Measurements from ENCODE around the gene ADAM22.

Gene ADAM22

DNA sequence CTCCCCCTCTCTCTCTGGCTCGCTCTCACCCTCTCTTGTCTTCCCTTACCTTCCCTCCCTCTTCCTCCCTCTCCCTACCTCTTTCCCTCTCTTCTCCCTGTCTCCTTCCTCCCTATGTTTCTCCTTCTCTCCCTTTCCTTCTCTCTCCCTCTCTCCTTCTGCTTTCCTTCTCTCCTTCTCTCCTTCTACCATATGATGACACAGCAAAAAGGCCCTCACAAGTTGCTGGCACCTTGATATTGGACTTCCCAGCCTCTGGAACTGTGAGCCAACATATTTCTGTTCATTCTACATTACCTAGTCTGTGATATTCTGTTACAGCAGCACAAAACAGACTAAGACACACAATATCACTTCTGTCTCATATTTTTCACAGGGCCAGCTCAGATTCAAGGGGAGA is 135.0 kb downstream of the ADAM22 start:
- TF ChIP-seq PRDM1 (tag by site-specific recombination; IDR thresholded peaks at IDR 0.05) (0 out of 2 replicates have a peak, but pooled peaks have one; percentile 26), SP2 (tag by site-specific recombination; IDR thresholded peaks at IDR 0.05) (no peak)
- ChIA-PET CTCF (interaction anchor here (0.7 kb wide), 1 partner anchor 149 kb away, joined by 3 read pairs; no protein-coding TSS in a partner anchor), POLR2A (no interaction called here)
- no peaks in the 10 kb centered on the region for H3K9me3 ChIP-seq (ENCODE audit: control insufficient read depth, insufficient read depth, low read depth, low read length)
- H3K36me3 ChIP-seq (ENCODE audit: control insufficient read depth in 2 of 2, insufficient read depth in 1 of 2, low read length in 2 of 2): no peaks in the 10 kb centered on the region
- H3K4me1 ChIP-seq (ENCODE audit: control insufficient read depth, insufficient read depth, low read length): peaks cover 15% of the 10 kb centered on the region; the same call in 1 of the 2 replicates
- H3K4me3 ChIP-seq (ENCODE audit: low read depth, low read length): no peak overlapping the region
- no peak overlapping the region for H3K27ac ChIP-seq (ENCODE audit: extremely low read depth, low read depth, low read length)

DNA sequence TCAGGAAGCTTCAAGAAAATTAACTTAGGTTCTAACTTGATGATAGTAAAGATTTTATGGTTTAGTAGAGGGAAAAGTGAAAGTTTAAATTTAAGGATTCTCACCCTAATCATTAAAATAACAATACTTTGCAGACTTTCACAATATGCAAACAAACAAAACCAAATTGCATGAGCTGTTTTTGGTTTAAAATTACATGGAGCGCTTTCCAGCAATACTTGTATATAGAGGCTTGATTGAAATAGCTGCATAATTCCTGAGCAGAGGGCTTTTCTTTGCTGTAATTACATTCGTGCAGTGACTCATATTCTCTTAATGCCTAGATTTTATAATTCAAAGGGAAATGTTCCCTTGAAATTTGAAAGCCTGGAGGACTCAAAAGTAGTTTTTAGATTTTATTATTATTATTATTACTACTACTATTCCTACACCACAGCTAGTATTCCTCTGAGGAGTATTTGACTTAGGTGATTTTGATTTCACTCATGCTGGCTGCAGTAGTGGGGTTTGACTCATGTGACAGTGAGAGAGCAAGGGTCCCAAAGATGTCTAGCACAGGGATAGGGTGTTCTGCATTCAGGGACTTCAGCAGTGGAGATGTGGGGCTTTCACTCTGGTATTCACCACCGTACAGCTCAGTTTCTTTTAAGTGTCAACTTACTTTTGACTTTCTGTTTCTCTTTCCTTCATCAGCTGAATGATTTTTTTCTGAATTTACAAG is 138.1 kb downstream of the ADAM22 start:
- ChIA-PET POLR2A (interaction anchor here (0.6 kb wide), 1 partner anchor 25 kb away, joined by 3 read pairs; no protein-coding TSS in a partner anchor), CTCF (interaction anchor here (1.1 kb wide), 1 partner anchor 185 kb away, joined by 4 read pairs; no protein-coding TSS in a partner anchor)
- Histone ChIP-seq H3K4me1 (ENCODE audit: control insufficient read depth, insufficient read depth, low read length) (peaks cover 15% of the 10 kb centered on the region; the same call in 1 of the 2 replicates), H3K36me3 (ENCODE audit: control insufficient read depth in 2 of 2, insufficient read depth in 1 of 2, low read length in 2 of 2) (no peaks in the 10 kb centered on the region), H3K27ac (ENCODE audit: extremely low read depth, low read depth, low read length) (no peak overlapping the region), H3K9me3 (ENCODE audit: control insufficient read depth, insufficient read depth, low read depth, low read length) (no peaks in the 10 kb centered on the region), H3K4me3 (ENCODE audit: low read depth, low read length) (no peak overlapping the region)
- TF ChIP-seq ZXDB (tag by site-specific recombination; IDR thresholded peaks at IDR 0.05) (no peak), ZBTB48 (tag by site-specific recombination; IDR thresholded peaks at IDR 0.05) (no peak), ZNF202 (tag by site-specific recombination; IDR thresholded peaks at IDR 0.05; ENCODE audit: borderline replicate concordance) (no peak), HOXC10 (CRISPR knock-in tag; IDR thresholded peaks at IDR 0.05) (no peak), ZNF433 (tag by site-specific recombination; IDR thresholded peaks at IDR 0.05; ENCODE audit: low read depth) (no peak), ZNF776 (tag by site-specific recombination; IDR thresholded peaks at IDR 0.05; ENCODE audit: borderline replicate concordance) (no peak), ZNF768 (tag by site-specific recombination; IDR thresholded peaks at IDR 0.05) (no peak), ZNF138 (tag by site-specific recombination; IDR thresholded peaks at IDR 0.05; ENCODE audit: borderline replicate concordance) (no peak), ZNF544 (tag by site-specific recombination; IDR thresholded peaks at IDR 0.05) (no peak), HOXD13 (CRISPR knock-in tag; IDR thresholded peaks at IDR 0.05; ENCODE audit: borderline replicate concordance) (no peak), SCRT1 (tag by site-specific recombination; IDR thresholded peaks at IDR 0.05; ENCODE audit: borderline replicate concordance) (no peak)
- TF ChIP-seq, protein P1, sequence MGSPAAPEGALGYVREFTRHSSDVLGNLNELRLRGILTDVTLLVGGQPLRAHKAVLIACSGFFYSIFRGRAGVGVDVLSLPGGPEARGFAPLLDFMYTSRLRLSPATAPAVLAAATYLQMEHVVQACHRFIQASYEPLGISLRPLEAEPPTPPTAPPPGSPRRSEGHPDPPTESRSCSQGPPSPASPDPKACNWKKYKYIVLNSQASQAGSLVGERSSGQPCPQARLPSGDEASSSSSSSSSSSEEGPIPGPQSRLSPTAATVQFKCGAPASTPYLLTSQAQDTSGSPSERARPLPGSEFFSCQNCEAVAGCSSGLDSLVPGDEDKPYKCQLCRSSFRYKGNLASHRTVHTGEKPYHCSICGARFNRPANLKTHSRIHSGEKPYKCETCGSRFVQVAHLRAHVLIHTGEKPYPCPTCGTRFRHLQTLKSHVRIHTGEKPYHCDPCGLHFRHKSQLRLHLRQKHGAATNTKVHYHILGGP (tag by site-specific recombination; IDR thresholded peaks at IDR 0.05): peak; percentile 73
- TF ChIP-seq, protein P2, sequence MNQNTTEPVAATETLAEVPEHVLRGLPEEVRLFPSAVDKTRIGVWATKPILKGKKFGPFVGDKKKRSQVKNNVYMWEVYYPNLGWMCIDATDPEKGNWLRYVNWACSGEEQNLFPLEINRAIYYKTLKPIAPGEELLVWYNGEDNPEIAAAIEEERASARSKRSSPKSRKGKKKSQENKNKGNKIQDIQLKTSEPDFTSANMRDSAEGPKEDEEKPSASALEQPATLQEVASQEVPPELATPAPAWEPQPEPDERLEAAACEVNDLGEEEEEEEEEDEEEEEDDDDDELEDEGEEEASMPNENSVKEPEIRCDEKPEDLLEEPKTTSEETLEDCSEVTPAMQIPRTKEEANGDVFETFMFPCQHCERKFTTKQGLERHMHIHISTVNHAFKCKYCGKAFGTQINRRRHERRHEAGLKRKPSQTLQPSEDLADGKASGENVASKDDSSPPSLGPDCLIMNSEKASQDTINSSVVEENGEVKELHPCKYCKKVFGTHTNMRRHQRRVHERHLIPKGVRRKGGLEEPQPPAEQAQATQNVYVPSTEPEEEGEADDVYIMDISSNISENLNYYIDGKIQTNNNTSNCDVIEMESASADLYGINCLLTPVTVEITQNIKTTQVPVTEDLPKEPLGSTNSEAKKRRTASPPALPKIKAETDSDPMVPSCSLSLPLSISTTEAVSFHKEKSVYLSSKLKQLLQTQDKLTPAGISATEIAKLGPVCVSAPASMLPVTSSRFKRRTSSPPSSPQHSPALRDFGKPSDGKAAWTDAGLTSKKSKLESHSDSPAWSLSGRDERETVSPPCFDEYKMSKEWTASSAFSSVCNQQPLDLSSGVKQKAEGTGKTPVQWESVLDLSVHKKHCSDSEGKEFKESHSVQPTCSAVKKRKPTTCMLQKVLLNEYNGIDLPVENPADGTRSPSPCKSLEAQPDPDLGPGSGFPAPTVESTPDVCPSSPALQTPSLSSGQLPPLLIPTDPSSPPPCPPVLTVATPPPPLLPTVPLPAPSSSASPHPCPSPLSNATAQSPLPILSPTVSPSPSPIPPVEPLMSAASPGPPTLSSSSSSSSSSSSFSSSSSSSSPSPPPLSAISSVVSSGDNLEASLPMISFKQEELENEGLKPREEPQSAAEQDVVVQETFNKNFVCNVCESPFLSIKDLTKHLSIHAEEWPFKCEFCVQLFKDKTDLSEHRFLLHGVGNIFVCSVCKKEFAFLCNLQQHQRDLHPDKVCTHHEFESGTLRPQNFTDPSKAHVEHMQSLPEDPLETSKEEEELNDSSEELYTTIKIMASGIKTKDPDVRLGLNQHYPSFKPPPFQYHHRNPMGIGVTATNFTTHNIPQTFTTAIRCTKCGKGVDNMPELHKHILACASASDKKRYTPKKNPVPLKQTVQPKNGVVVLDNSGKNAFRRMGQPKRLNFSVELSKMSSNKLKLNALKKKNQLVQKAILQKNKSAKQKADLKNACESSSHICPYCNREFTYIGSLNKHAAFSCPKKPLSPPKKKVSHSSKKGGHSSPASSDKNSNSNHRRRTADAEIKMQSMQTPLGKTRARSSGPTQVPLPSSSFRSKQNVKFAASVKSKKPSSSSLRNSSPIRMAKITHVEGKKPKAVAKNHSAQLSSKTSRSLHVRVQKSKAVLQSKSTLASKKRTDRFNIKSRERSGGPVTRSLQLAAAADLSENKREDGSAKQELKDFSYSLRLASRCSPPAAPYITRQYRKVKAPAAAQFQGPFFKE (tag by site-specific recombination; IDR thresholded peaks at IDR 0.05; ENCODE audit: borderline replicate concordance): no peak
- TF ChIP-seq, protein P3, sequence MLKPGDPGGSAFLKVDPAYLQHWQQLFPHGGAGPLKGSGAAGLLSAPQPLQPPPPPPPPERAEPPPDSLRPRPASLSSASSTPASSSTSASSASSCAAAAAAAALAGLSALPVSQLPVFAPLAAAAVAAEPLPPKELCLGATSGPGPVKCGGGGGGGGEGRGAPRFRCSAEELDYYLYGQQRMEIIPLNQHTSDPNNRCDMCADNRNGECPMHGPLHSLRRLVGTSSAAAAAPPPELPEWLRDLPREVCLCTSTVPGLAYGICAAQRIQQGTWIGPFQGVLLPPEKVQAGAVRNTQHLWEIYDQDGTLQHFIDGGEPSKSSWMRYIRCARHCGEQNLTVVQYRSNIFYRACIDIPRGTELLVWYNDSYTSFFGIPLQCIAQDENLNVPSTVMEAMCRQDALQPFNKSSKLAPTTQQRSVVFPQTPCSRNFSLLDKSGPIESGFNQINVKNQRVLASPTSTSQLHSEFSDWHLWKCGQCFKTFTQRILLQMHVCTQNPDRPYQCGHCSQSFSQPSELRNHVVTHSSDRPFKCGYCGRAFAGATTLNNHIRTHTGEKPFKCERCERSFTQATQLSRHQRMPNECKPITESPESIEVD (tag by site-specific recombination; IDR thresholded peaks at IDR 0.05): peak; percentile 48; the same call in 1 of the 2 replicates

Data from HEK293 (cell line).